ENCODE data around the gene PTMS.

Gene PTMS

GRCh38 chr12:6778217-6778573 lies 12.0 kb downstream of the PTMS start:
- TF ChIP-seq CTCF (IDR thresholded peaks at IDR 0.05; ENCODE audit: low read depth, low read length) = no peak
- DNase-seq = peak; percentile 63
- Histone ChIP-seq H3K9me3 (no peaks in the 10 kb centered on the region), H3K4me1 (peaks cover 5% of the 10 kb centered on the region; the same call in 1 of the 2 replicates), H3K36me3 (no peaks in the 10 kb centered on the region), H3K27me3 (no peaks in the 10 kb centered on the region), H3K4me3 (ENCODE audit: low read depth, low read length) (peak overlapping the region; percentile 46)

- peak overlapping the region; percentile 46 for H3K4me3 ChIP-seq (ENCODE audit: low read depth, low read length)
- no peaks in the 10 kb centered on the region for H3K9me3 ChIP-seq
- H3K36me3 ChIP-seq = no peaks in the 10 kb centered on the region
- peaks cover 5% of the 10 kb centered on the region; the same call in 1 of the 2 replicates for H3K4me1 ChIP-seq
- TF ChIP-seq CTCF (IDR thresholded peaks at IDR 0.05; ENCODE audit: low read depth, low read length) = peak; percentile 95
- no peaks in the 10 kb centered on the region for H3K27me3 ChIP-seq
- peak; percentile 98 for DNase-seq
These were observed 12.7 kb downstream of the PTMS start for GRCh38 chr12:6778574-6779550.

GRCh38 chr12:6779708-6780432 lies 13.7 kb downstream of the PTMS start:
- TF ChIP-seq CTCF (IDR thresholded peaks at IDR 0.05; ENCODE audit: low read depth, low read length) = no peak
- Histone ChIP-seq H3K4me1 (peaks cover 5% of the 10 kb centered on the region; the same call in 1 of the 2 replicates), H3K4me3 (ENCODE audit: low read depth, low read length) (no peak overlapping the region), H3K36me3 (no peaks in the 10 kb centered on the region), H3K9me3 (no peaks in the 10 kb centered on the region), H3K27me3 (no peaks in the 10 kb centered on the region)
- DNase-seq = no peak

- DNase-seq = no peak
- TF ChIP-seq CTCF (IDR thresholded peaks at IDR 0.05; ENCODE audit: low read depth, low read length) = no peak
- H3K9me3 ChIP-seq = no peaks in the 10 kb centered on the region
- H3K27me3 ChIP-seq = no peaks in the 10 kb centered on the region
- H3K4me1 ChIP-seq = peaks cover 5% of the 10 kb centered on the region; the same call in 1 of the 2 replicates
- H3K4me3 ChIP-seq (ENCODE audit: low read depth, low read length) = no peak overlapping the region
- H3K36me3 ChIP-seq = no peaks in the 10 kb centered on the region
These were observed 14.4 kb downstream of the PTMS start for GRCh38 chr12:6780573-6780972.

DNA sequence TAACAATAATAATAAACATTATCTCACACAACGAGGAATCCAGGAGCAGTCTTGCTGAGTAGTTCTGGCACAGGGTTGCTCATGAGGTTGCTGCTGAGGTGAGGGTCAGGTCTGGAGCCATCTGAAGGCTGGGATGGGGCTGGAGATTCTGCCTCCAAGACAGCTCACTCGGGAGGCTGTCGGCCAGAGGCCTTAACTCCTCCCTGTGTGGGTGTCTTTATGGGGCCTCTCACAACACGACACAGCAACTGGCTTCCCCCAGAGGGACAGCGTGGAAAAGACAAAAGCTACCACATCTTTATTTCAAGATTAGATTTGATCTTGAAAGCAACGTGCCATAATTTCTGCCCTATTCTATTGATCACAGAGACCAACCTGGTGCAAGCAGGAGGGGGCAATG lies 16.0 kb downstream of the PTMS start:
- no peak for TF ChIP-seq CTCF (IDR thresholded peaks at IDR 0.05; ENCODE audit: low read depth, low read length)
- no peaks in the 10 kb centered on the region for H3K27me3 ChIP-seq
- H3K9me3 ChIP-seq = no peaks in the 10 kb centered on the region
- H3K36me3 ChIP-seq = no peaks in the 10 kb centered on the region
- peaks cover 5% of the 10 kb centered on the region; the same call in 1 of the 2 replicates for H3K4me1 ChIP-seq
- no peak overlapping the region for H3K4me3 ChIP-seq (ENCODE audit: low read depth, low read length)
- no peak for DNase-seq
